Measurements from ENCODE around the gene SH3BP5L. TPM values are rescaled to one million over a fixed set of nuclear protein-coding genes. Genes with fewer than 3 reads are reported as not detected.

The SH3BP5L gene
- total RNA-seq, 3 donors from 2014 or later, result 11.5 to 18.9 (median 13.4) TPM

DNA sequence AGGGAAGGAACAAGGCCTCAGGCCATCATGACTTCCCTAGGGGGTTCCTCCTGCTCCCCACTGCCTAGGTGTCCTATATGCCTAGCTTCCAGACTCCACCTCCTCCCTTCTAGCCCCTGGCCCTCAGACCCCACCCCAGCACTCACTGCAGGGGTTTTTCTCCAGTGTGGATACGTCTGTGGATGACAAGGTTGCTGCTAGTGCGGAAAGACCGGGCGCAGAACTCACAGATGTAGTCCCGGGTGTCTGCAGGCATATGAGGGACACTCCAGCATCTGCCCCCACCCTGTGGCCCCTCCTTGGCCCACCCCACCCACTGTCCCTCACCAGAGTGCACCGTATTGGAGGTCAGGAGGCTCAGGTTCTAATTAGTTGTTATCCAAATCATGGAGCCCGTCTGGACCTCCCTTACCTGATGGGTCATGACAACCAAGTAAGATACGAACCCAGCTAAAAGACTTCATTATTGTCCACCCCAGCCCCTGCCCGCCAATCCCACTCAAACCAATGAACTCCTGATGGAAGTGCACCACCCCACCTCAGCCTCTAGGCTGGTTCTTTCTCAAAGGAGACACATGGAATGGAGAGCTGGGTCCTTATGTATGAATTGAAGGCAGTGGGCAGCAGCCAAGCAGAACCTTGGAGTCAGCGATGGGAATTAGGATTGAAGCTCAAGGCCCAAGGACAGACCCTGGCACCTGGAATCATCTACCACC is 25.0 kb upstream of the SH3BP5L start:
- H3K4me1 ChIP-seq, result no peaks in the 10 kb centered on the region
- no peak overlapping the region for H3K27ac ChIP-seq
- TF ChIP-seq POLR2AphosphoS5 (IDR thresholded peaks at IDR 0.05) (no peak), POLR2A (IDR thresholded peaks at IDR 0.05) (no peak)
- TF ChIP-seq, protein P1, sequence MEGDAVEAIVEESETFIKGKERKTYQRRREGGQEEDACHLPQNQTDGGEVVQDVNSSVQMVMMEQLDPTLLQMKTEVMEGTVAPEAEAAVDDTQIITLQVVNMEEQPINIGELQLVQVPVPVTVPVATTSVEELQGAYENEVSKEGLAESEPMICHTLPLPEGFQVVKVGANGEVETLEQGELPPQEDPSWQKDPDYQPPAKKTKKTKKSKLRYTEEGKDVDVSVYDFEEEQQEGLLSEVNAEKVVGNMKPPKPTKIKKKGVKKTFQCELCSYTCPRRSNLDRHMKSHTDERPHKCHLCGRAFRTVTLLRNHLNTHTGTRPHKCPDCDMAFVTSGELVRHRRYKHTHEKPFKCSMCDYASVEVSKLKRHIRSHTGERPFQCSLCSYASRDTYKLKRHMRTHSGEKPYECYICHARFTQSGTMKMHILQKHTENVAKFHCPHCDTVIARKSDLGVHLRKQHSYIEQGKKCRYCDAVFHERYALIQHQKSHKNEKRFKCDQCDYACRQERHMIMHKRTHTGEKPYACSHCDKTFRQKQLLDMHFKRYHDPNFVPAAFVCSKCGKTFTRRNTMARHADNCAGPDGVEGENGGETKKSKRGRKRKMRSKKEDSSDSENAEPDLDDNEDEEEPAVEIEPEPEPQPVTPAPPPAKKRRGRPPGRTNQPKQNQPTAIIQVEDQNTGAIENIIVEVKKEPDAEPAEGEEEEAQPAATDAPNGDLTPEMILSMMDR (IDR thresholded peaks at IDR 0.05), result no peak
- H3K4me3 ChIP-seq, result no peak overlapping the region
- no peaks in the 10 kb centered on the region for H3K9me3 ChIP-seq
- no peaks in the 10 kb centered on the region for H3K27me3 ChIP-seq
- H3K36me3 ChIP-seq, result peaks cover 18% of the 10 kb centered on the region
- DNase-seq (ENCODE audit: low spot score in 2 of 2), result no peak
- intact Hi-C loops (cut with DNase I; ENCODE audit: low total_unique reads), result no loop called here

DNA sequence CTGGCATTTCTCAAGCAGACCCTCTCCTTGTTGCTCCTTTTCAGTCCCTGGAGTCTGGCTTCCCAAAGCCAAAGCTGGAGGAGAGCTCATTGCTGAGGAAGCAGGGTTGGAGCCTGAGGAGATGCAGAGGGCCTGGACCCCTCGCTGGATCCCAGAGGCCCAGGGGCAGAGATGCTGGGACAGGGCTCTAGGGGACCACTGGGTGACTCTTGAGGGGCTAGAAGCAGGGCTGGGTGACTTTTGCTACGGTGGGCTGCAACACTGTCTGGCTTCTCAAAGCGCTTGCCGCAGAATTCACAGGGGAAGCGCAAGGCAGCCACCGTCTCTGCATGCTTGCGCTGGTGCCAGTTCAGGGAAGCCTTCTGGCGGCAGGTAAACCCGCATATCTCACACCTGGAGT is 24.4 kb upstream of the SH3BP5L start:
- peaks cover 18% of the 10 kb centered on the region for H3K36me3 ChIP-seq
- intact Hi-C loops (cut with DNase I; ENCODE audit: low total_unique reads), result no loop called here
- TF ChIP-seq, protein P1 (IDR thresholded peaks at IDR 0.05), result no peak
- TF ChIP-seq POLR2A (IDR thresholded peaks at IDR 0.05), result no peak
- no peak for TF ChIP-seq POLR2AphosphoS5 (IDR thresholded peaks at IDR 0.05)
- no peaks in the 10 kb centered on the region for H3K4me1 ChIP-seq
- H3K27me3 ChIP-seq, result no peaks in the 10 kb centered on the region
- no peak for DNase-seq (ENCODE audit: low spot score in 2 of 2)
- no peak overlapping the region for H3K4me3 ChIP-seq
- no peak overlapping the region for H3K27ac ChIP-seq
- H3K9me3 ChIP-seq, result no peaks in the 10 kb centered on the region

DNA sequence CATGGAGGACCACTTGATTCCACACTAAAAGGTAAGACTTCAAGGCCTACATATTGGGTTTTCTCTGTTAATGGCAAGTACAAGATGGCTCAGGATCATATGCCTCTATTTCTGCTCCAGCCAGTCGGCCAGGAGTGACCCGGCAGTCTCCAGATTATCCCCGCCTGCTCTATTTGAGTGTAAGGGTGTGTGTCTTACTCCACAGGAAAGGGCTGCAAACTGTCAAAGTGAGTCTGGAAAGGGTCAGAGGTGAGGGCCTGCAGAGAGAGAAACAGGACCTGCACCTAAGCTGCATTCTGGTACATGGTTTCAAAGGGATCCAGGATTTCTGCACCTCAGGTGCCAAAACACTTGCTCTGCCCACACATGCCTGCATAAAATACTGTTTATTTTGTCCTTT is 23.9 kb upstream of the SH3BP5L start:
- no peak for DNase-seq (ENCODE audit: low spot score in 2 of 2)
- Histone ChIP-seq H3K4me3 (no peak overlapping the region), H3K36me3 (peaks cover 18% of the 10 kb centered on the region), H3K4me1 (no peaks in the 10 kb centered on the region), H3K27me3 (no peaks in the 10 kb centered on the region), H3K9me3 (no peaks in the 10 kb centered on the region), H3K27ac (no peak overlapping the region)
- no peak for TF ChIP-seq POLR2AphosphoS5 (IDR thresholded peaks at IDR 0.05)
- TF ChIP-seq POLR2A (IDR thresholded peaks at IDR 0.05), result no peak
- intact Hi-C loops (cut with DNase I; ENCODE audit: low total_unique reads), result no loop called here

DNA sequence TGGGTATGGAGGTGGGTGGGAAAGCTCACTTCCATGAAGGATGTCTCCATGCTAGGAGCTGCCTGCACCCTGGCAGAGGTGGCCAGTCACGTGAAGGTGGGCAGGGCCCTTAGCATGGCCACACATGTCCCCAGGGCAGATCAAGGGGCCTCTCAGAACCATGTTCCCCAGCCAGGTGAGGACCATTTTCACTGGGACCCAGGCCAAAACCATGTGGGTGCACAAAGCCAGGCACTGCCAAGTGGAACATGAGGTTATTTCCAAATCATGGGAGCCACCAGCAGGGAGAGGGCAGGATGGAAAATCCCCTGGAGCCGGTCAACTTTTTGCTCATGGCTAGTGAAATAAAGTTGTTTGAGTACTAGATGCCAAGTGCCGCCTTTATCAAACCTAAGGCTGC is 23.4 kb upstream of the SH3BP5L start:
- TF ChIP-seq POLR2AphosphoS5 (IDR thresholded peaks at IDR 0.05), result no peak
- no peak for TF ChIP-seq POLR2A (IDR thresholded peaks at IDR 0.05)
- TF ChIP-seq, protein P1 (IDR thresholded peaks at IDR 0.05), result no peak
- H3K9me3 ChIP-seq, result no peaks in the 10 kb centered on the region
- DNase-seq (ENCODE audit: low spot score in 2 of 2), result no peak
- intact Hi-C loops (cut with DNase I; ENCODE audit: low total_unique reads), result no loop called here
- H3K27me3 ChIP-seq, result no peaks in the 10 kb centered on the region
- H3K4me1 ChIP-seq, result no peaks in the 10 kb centered on the region
- H3K4me3 ChIP-seq, result no peak overlapping the region
- H3K36me3 ChIP-seq, result peaks cover 18% of the 10 kb centered on the region
- H3K27ac ChIP-seq, result no peak overlapping the region

DNA sequence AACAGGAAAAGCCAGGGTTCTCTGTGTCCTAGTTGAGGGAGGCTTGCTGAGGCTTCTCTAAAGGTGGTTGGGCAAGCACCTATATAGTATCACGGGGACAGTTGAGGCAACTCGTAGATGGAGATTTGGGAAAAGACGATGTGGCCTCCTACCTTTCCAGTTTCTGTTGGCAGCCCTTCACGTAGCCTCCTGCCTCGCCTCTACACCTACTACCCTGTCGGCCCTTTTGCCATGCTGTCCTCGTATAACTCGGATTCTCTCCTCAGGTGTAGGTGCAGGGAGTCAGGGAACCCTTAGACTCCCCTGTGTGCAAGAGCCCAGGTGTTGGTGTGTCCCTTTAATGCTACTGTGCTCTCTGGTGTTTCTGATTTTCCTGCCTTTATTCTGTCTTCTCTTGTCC is 22.9 kb upstream of the SH3BP5L start:
- H3K9me3 ChIP-seq, result no peaks in the 10 kb centered on the region
- TF ChIP-seq POLR2AphosphoS5 (IDR thresholded peaks at IDR 0.05) (no peak), POLR2A (IDR thresholded peaks at IDR 0.05) (no peak)
- TF ChIP-seq, protein P1 (IDR thresholded peaks at IDR 0.05), result no peak
- no peaks in the 10 kb centered on the region for H3K27me3 ChIP-seq
- H3K4me1 ChIP-seq, result no peaks in the 10 kb centered on the region
- DNase-seq (ENCODE audit: low spot score in 2 of 2), result no peak
- H3K27ac ChIP-seq, result no peak overlapping the region
- peaks cover 18% of the 10 kb centered on the region for H3K36me3 ChIP-seq
- H3K4me3 ChIP-seq, result no peak overlapping the region
- intact Hi-C loops (cut with DNase I; ENCODE audit: low total_unique reads), result no loop called here

Measured in breast epithelium (tissue), 4 donors.